Placental epithelial cell (primary cell): ENCODE measurements around the gene DPY30. TPM values are rescaled to one million over a fixed set of nuclear protein-coding genes. Genes with fewer than 3 reads are reported as not detected.

Source experiments
- total RNA-seq: library from RNA; depleted of rRNA; stranded (reverse); fragments of >200 nt; gene quantifications from 2 replicates; pipeline ENCODE4 v1.2.3, GENCODE V29; 2012

Gene DPY30
- 43.2 and 79.3 TPM in 2 replicates for total RNA-seq

DNA sequence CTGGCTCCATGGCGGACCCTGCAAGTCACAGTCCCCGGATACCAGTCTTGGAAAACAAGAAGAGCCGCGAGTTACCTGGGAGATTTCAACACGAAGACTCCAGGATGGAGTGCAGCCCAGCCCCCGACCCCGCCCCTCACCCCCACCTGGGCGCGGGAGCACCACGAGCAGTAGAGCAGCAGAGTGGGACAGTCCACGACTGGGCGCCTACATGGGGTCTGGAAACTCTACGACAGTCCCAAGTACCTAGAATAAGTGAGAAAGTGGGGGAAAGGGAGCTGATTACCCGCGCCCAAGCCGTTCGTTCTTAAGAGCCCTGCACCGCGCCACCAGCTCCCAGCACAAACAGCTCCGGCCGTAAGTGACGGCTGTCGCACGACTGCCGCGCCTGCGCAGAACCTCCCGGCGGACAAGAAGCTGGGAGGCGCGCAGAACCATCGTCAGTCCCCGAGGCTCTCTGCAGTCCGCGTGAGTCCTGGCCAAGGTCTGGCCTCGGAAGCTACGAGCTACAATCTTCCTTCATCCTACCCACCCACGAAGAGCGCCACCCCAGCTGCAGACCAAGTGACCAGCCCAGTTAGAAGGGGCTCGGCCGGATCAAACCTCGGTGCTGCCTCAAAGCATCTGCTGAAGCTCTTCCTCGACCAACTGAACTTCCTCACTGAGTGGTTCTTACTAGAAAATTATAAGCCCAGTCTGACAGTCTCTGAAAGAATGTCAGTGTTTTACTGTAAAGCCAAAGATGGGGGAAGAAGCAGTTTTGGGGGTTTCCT, at the start of gene DPY30:
TSS of gene DPY30 (minus strand) at position 359 of the 773 bp plus-strand sequence. CDS start at position 10, 349 bp downstream.

GRCh38 chr2:32063310-32064020, 23.9 kb upstream of the DPY30 start, which contains the start of gene SPAST:
Gene SPAST (plus strand): TSS chr2:32063556. CDS start chr2:32063832, 276 bp downstream.

DNA sequence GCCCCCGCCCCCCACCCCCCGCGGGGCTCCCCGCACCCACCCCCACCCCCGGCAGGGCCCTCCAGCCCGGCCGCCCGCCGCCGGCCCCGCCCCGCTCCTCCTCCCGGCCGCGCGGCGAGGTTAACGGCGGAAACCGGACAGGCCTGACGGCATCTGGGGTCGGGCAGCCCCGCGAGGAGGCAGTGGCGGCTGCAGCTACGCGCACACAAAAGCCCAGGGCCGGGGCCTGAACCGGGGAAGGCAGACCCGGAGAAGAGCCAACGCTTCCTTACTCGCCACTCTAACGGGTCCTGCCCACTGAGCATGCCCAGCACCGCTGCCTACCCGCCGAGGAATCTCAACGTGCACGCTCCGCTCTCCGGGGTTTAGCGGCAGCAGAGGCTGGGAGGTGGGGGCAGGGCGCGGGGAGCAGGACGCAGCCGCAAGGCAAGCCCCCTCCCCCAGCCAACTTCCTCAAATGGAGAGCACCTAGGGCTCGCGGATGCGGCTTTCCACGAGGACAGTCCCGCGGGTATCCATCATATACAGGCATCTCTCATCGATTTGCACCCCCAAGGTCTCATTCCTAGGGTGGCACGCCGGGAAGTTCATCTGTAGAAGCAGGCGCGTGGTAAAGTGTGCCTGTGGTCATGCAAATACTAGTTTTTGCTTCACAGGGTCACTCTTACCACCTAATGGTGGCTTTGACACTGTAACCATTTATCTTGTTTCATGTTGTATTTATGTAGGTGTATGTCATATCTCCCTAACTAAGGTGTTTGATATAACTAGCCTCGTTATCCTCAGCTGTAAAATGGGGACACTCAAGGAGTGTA, 28.7 kb downstream of the DPY30 start, which contains the start of gene MEMO1:
TSS of gene MEMO1 (minus strand) at position 339 of the 815 bp plus-strand sequence. CDS start 761 bp downstream, outside the sequence.

Other genes with a start within 250 kb of the DPY30 start
- 29.1 and 59.0 TPM in 2 replicates for gene MEMO1, start 28.8 kb downstream of the DPY30 start, total RNA-seq
- gene SPAST, start 23.8 kb upstream of the DPY30 start, total RNA-seq: 19.5 and 32.2 TPM in 2 replicates
- 22.0 and 29.2 TPM in 2 replicates for gene SLC30A6, start 126.1 kb upstream of the DPY30 start, total RNA-seq
- gene NLRC4, start 225.1 kb upstream of the DPY30 start, total RNA-seq: not detected in 2 replicates
- gene YIPF4, start 238.1 kb upstream of the DPY30 start, total RNA-seq: 13.7 and 17.4 TPM in 2 replicates